GM23338 (cell line): ENCODE measurements around the gene PDIA5. TPM values are rescaled to one million over a fixed set of nuclear protein-coding genes. Genes with fewer than 3 reads are reported as not detected.

Experiments used
- POLR2AphosphoS5 ChIP-seq: IDR thresholded peaks from 2 replicates; pipeline ENCODE4 v1.6.1; 2016; ENCODE audit warnings: antibody characterized with exemption, low read depth
- ZNF331 ChIP-seq: fragments of 250-450 bp; sonication (Bioruptor Pico); IDR thresholded peaks from 2 replicates; pipeline ENCODE4 v1.5.0; 2020; ENCODE audit warnings: low read depth, mild to moderate bottlenecking, moderate library complexity
- polyA plus RNA-seq: library from polyadenylated mRNA; unstranded; fragments of >200 nt; fragmentation: Nextera tagmentation; extraction: Ambion mirVana; gene quantifications from 2 replicates; pipeline ENCODE4 v1.2.1, GENCODE V29; 2016
- total RNA-seq: library from RNA; depleted of rRNA; stranded (reverse); fragments of >200 nt; shearing (Covaris generic); gene quantifications from 2 replicates; pipeline ENCODE4 v1.2.3, GENCODE V29; 2014
- TF ChIP-seq, protein P1 (sequence below): fragments of 250-450 bp; sonication (Bioruptor Pico); IDR thresholded peaks from 2 replicates; pipeline ENCODE4 v1.5.0; 2020; ENCODE audit warnings: mild to moderate bottlenecking, moderate library complexity
- TF ChIP-seq, protein P2 (sequence below): IDR thresholded peaks from 2 replicates; pipeline ENCODE4 v1.6.1; 2016; ENCODE audit warnings: antibody characterized with exemption
- TF ChIP-seq, protein P3 (sequence below): IDR thresholded peaks from one replicate; pipeline ENCODE4 v1.6.1; 2018; ENCODE audit warnings: antibody characterized with exemption; ENCODE audit not compliant: unreplicated experiment

The PDIA5 gene
- total and polyA plus RNA-seq, 2 experiments from 2014 or later: 22.9 to 28.1 TPM

DNA sequence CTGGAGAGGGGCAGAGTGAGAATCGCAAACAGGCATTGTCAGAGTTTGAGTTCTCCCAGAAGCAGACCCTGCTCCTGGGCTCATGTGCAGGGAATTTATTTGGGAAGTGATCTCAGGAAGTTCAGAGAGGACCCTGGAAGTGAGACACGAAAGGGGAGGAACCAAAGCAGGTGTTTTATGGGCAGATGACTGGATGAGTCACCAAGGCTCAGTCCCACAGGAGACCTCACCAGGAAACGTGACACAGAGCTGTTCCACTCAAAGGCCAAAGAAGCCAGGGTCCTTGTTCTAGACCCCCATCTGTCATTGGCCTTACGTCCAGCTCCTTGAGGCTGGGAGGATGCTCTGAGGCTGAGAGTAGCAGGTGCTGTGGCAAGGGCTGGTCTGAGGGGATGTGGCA, 91.5 kb downstream of the PDIA5 start (continued):
- TF ChIP-seq, protein P1, sequence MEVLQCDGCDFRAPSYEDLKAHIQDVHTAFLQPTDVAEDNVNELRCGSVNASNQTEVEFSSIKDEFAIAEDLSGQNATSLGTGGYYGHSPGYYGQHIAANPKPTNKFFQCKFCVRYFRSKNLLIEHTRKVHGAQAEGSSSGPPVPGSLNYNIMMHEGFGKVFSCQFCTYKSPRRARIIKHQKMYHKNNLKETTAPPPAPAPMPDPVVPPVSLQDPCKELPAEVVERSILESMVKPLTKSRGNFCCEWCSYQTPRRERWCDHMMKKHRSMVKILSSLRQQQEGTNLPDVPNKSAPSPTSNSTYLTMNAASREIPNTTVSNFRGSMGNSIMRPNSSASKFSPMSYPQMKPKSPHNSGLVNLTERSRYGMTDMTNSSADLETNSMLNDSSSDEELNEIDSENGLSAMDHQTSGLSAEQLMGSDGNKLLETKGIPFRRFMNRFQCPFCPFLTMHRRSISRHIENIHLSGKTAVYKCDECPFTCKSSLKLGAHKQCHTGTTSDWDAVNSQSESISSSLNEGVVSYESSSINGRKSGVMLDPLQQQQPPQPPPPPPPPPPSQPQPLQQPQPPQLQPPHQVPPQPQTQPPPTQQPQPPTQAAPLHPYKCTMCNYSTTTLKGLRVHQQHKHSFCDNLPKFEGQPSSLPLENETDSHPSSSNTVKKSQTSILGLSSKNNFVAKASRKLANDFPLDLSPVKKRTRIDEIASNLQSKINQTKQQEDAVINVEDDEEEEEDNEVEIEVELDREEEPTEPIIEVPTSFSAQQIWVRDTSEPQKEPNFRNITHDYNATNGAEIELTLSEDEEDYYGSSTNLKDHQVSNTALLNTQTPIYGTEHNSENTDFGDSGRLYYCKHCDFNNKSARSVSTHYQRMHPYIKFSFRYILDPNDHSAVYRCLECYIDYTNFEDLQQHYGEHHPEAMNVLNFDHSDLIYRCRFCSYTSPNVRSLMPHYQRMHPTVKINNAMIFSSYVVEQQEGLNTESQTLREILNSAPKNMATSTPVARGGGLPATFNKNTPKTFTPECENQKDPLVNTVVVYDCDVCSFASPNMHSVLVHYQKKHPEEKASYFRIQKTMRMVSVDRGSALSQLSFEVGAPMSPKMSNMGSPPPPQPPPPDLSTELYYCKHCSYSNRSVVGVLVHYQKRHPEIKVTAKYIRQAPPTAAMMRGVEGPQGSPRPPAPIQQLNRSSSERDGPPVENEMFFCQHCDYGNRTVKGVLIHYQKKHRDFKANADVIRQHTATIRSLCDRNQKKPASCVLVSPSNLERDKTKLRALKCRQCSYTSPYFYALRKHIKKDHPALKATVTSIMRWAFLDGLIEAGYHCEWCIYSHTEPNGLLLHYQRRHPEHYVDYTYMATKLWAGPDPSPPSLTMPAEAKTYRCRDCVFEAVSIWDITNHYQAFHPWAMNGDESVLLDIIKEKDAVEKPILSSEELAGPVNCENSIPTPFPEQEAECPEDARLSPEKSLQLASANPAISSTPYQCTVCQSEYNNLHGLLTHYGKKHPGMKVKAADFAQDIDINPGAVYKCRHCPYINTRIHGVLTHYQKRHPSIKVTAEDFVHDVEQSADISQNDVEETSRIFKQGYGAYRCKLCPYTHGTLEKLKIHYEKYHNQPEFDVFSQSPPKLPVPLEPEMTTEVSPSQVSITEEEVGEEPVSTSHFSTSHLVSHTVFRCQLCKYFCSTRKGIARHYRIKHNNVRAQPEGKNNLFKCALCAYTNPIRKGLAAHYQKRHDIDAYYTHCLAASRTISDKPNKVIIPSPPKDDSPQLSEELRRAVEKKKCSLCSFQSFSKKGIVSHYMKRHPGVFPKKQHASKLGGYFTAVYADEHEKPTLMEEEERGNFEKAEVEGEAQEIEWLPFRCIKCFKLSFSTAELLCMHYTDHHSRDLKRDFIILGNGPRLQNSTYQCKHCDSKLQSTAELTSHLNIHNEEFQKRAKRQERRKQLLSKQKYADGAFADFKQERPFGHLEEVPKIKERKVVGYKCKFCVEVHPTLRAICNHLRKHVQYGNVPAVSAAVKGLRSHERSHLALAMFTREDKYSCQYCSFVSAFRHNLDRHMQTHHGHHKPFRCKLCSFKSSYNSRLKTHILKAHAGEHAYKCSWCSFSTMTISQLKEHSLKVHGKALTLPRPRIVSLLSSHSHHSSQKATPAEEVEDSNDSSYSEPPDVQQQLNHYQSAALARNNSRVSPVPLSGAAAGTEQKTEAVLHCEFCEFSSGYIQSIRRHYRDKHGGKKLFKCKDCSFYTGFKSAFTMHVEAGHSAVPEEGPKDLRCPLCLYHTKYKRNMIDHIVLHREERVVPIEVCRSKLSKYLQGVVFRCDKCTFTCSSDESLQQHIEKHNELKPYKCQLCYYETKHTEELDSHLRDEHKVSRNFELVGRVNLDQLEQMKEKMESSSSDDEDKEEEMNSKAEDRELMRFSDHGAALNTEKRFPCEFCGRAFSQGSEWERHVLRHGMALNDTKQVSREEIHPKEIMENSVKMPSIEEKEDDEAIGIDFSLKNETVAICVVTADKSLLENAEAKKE (CRISPR knock-in tag): no peak
- TF ChIP-seq, protein P2, sequence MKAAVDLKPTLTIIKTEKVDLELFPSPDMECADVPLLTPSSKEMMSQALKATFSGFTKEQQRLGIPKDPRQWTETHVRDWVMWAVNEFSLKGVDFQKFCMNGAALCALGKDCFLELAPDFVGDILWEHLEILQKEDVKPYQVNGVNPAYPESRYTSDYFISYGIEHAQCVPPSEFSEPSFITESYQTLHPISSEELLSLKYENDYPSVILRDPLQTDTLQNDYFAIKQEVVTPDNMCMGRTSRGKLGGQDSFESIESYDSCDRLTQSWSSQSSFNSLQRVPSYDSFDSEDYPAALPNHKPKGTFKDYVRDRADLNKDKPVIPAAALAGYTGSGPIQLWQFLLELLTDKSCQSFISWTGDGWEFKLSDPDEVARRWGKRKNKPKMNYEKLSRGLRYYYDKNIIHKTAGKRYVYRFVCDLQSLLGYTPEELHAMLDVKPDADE: no peak
- TF ChIP-seq ZNF331 (CRISPR knock-in tag) (no peak), POLR2AphosphoS5 (no peak)
- TF ChIP-seq, protein P3, sequence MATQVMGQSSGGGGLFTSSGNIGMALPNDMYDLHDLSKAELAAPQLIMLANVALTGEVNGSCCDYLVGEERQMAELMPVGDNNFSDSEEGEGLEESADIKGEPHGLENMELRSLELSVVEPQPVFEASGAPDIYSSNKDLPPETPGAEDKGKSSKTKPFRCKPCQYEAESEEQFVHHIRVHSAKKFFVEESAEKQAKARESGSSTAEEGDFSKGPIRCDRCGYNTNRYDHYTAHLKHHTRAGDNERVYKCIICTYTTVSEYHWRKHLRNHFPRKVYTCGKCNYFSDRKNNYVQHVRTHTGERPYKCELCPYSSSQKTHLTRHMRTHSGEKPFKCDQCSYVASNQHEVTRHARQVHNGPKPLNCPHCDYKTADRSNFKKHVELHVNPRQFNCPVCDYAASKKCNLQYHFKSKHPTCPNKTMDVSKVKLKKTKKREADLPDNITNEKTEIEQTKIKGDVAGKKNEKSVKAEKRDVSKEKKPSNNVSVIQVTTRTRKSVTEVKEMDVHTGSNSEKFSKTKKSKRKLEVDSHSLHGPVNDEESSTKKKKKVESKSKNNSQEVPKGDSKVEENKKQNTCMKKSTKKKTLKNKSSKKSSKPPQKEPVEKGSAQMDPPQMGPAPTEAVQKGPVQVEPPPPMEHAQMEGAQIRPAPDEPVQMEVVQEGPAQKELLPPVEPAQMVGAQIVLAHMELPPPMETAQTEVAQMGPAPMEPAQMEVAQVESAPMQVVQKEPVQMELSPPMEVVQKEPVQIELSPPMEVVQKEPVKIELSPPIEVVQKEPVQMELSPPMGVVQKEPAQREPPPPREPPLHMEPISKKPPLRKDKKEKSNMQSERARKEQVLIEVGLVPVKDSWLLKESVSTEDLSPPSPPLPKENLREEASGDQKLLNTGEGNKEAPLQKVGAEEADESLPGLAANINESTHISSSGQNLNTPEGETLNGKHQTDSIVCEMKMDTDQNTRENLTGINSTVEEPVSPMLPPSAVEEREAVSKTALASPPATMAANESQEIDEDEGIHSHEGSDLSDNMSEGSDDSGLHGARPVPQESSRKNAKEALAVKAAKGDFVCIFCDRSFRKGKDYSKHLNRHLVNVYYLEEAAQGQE: no peak
